H9 (cell line): Measurements from ENCODE around the gene ABCC2. TPM values are rescaled to one million over a fixed set of nuclear protein-coding genes. Genes with fewer than 3 reads are reported as not detected.

Experiments
- DNase-seq: peaks from one replicate; pipeline ENCODE4 v3.0.0-alpha.2; 2017
- H2AFZ ChIP-seq: one replicate; pipeline ENCODE4 v1.6.1; 2013; ENCODE audit warnings: mild to moderate bottlenecking, low read length, control low read depth, moderate library complexity
- H2AK5ac ChIP-seq: 2 replicates; pipeline ENCODE4 v1.6.1; 2013; ENCODE audit warnings: low read length, control low read depth, mixed read lengths; ENCODE audit not compliant: insufficient read length
- H2BK120ac ChIP-seq: one replicate; pipeline ENCODE4 v1.6.1; 2013; ENCODE audit warnings: low read depth, mild to moderate bottlenecking, low read length, control low read depth, inconsistent platforms; ENCODE audit not compliant: poor library complexity, severe bottlenecking
- H2BK12ac ChIP-seq: 2 replicates; pipeline ENCODE4 v1.6.1; 2013; ENCODE audit warnings: low read length, control low read depth, mixed read lengths, low read depth; ENCODE audit not compliant: insufficient read length
- H2BK15ac ChIP-seq: 2 replicates; pipeline ENCODE4 v1.6.1; 2013; ENCODE audit warnings: low read depth, low read length, control low read depth
- H2BK20ac ChIP-seq: one replicate; pipeline ENCODE4 v1.6.1; 2013; ENCODE audit warnings: low read depth, mild to moderate bottlenecking, low read length, control low read depth, inconsistent platforms; ENCODE audit not compliant: poor library complexity, severe bottlenecking
- H2BK5ac ChIP-seq: 2 replicates; pipeline ENCODE4 v1.6.1; 2013; ENCODE audit warnings: low read length, control low read depth, mixed read lengths; ENCODE audit not compliant: insufficient read length
- H3K14ac ChIP-seq: 2 replicates; pipeline ENCODE4 v1.6.1; 2013; ENCODE audit warnings: low read length, control low read depth; ENCODE audit not compliant: insufficient read depth
- H3K18ac ChIP-seq: 2 replicates; pipeline ENCODE4 v1.6.1; 2013; ENCODE audit warnings: low read depth, mild to moderate bottlenecking, mixed read lengths, low read length, control low read depth; ENCODE audit not compliant: insufficient read length
- H3K23ac ChIP-seq: 2 replicates; pipeline ENCODE4 v1.6.1; 2013; ENCODE audit warnings: low read length, control low read depth, mixed read lengths, low read depth; ENCODE audit not compliant: insufficient read length
- H3K23me2 ChIP-seq: 2 replicates; pipeline ENCODE4 v1.6.1; 2013; ENCODE audit warnings: low read depth, mild to moderate bottlenecking, mixed read lengths, low read length, control low read depth; ENCODE audit not compliant: insufficient read length, poor library complexity, severe bottlenecking
- H3K27ac ChIP-seq: 2 replicates; pipeline ENCODE4 v1.5.1; 2013; ENCODE audit warnings: low read length, control low read depth, mixed read lengths, low read depth; ENCODE audit not compliant: insufficient read length
- H3K27me3 ChIP-seq: 2 replicates; pipeline ENCODE4 v1.6.1; 2013; ENCODE audit warnings: low read length, control low read depth, inconsistent platforms; ENCODE audit not compliant: insufficient read depth
- H3K4ac ChIP-seq: 2 replicates; pipeline ENCODE4 v1.6.1; 2013; ENCODE audit warnings: low read depth, mild to moderate bottlenecking, control low read depth, inconsistent platforms, low read length, moderate library complexity
- H3K4me1 ChIP-seq: 2 replicates; pipeline ENCODE4 v1.6.1; 2013; ENCODE audit warnings: low read length, control low read depth, inconsistent platforms; ENCODE audit not compliant: insufficient read depth
- H3K4me2 ChIP-seq: 2 replicates; pipeline ENCODE4 v1.6.1; 2013; ENCODE audit warnings: low read length, control low read depth, mixed read lengths; ENCODE audit not compliant: insufficient read length, insufficient read depth
- H3K56ac ChIP-seq: 2 replicates; pipeline ENCODE4 v1.6.1; 2013; ENCODE audit warnings: low read depth, mild to moderate bottlenecking, mixed read lengths, low read length, control low read depth; ENCODE audit not compliant: insufficient read length
- H3K79me1 ChIP-seq: 2 replicates; pipeline ENCODE4 v1.6.1; 2013; ENCODE audit warnings: low read depth, mild to moderate bottlenecking, moderate library complexity, low read length, control low read depth, inconsistent platforms; ENCODE audit not compliant: insufficient read depth, poor library complexity, severe bottlenecking
- H3K79me2 ChIP-seq: 2 replicates; pipeline ENCODE4 v1.6.1; 2013; ENCODE audit warnings: low read length, control low read depth, inconsistent platforms; ENCODE audit not compliant: insufficient read depth
- H3K9ac ChIP-seq: 2 replicates; pipeline ENCODE4 v1.6.1; 2013; ENCODE audit warnings: low read length, control low read depth, mixed read lengths; ENCODE audit not compliant: insufficient read length; ENCODE audit errors: extremely low read depth
- H3K9me3 ChIP-seq: one replicate; pipeline ENCODE4 v1.6.1; 2013; ENCODE audit warnings: low read depth, low read length, inconsistent platforms; ENCODE audit not compliant: control insufficient read depth
- H3T11ph ChIP-seq: one replicate; pipeline ENCODE4 v1.6.1; 2013; ENCODE audit warnings: mild to moderate bottlenecking, low read length, control low read depth, inconsistent platforms
- H4K20me1 ChIP-seq: one replicate; pipeline ENCODE4 v1.6.1; 2013; ENCODE audit not compliant: control insufficient read depth, insufficient read length, insufficient read depth
- H4K5ac ChIP-seq: 2 replicates; pipeline ENCODE4 v1.6.1; 2013; ENCODE audit warnings: low read depth, mild to moderate bottlenecking, mixed read lengths, low read length, control low read depth; ENCODE audit not compliant: insufficient read length
- H4K8ac ChIP-seq: replicated peaks from 2 replicates; pipeline ENCODE4 v1.6.1; 2013; ENCODE audit warnings: low read length, control low read depth, mixed read lengths, low read depth; ENCODE audit not compliant: insufficient read length
- H4K91ac ChIP-seq: 2 replicates; pipeline ENCODE4 v1.6.1; 2013; ENCODE audit warnings: low read depth, mild to moderate bottlenecking, moderate library complexity, mixed read lengths, low read length, control low read depth; ENCODE audit not compliant: insufficient read length
- H3K27ac Mint-ChIP-seq, 3 experiments: 2 replicates in 2 of 3; 3 replicates in 1 of 3; pipeline ENCODE4 v1.8.0; 2020 to 2021; ENCODE audit warnings: mixed read lengths in 3 of 3, mild to moderate bottlenecking in 1 of 3, moderate library complexity in 1 of 3
- H3K27me3 Mint-ChIP-seq: 2 replicates; pipeline ENCODE4 v1.8.0; 2021; ENCODE audit warnings: low read depth, mild to moderate bottlenecking, moderate library complexity, mixed read lengths
- H3K36me3 Mint-ChIP-seq, 3 experiments: 2 replicates in 2 of 3; 3 replicates in 1 of 3; pipeline ENCODE4 v1.8.0; 2020 to 2021; ENCODE audit warnings: low read depth in 3 of 3, mixed read lengths in 3 of 3; ENCODE audit not compliant: insufficient read depth in 1 of 3
- H3K4me1 Mint-ChIP-seq, 2 experiments: 2 replicates each; pipeline ENCODE4 v1.8.0; 2020; ENCODE audit warnings: mixed read lengths in 2 of 2
- H3K4me3 Mint-ChIP-seq, 2 experiments: 2 replicates in 1 of 2; 3 replicates in 1 of 2; pipeline ENCODE4 v1.8.0; 2020 to 2021; ENCODE audit warnings: mild to moderate bottlenecking in 2 of 2, mixed read lengths in 2 of 2, moderate library complexity in 1 of 2
- H3K9me3 Mint-ChIP-seq, 2 experiments: 2 replicates in 1 of 2; 3 replicates in 1 of 2; pipeline ENCODE4 v1.8.0; 2020; ENCODE audit warnings: mild to moderate bottlenecking in 2 of 2, mixed read lengths in 2 of 2, moderate library complexity in 1 of 2
- CTCF ChIP-seq: fragments of 200-600 bp; sonication (generic); conservative IDR thresholded peaks from 3 replicates; pipeline ENCODE4 v1.8.0; 2021; ENCODE audit warnings: antibody characterized with exemption, mild to moderate bottlenecking
- WGBS: extraction: QIAGEN DNeasy Blood & Tissue Kit; methylation state at CpG from one replicate; pipeline ENCODE4 v1.1.7; 2013; ENCODE audit warnings: missing lambda C conversion rate, low lambda C conversion rate, mixed read lengths; ENCODE audit not compliant: insufficient read length; ENCODE audit errors: extremely low coverage; 5-methylcytosine and 5-hydroxymethylcytosine counted together
- total RNA-seq: library from RNA; stranded (reverse); gene quantifications from 2 replicates; pipeline ENCODE4 v1.2.1, GENCODE V29; 2021

The ABCC2 gene
- total RNA-seq, 1 experiment from 2014 or later: 0.68 TPM

- DNase-seq: no peak
- H3K23me2 ChIP-seq: no peaks in the 10 kb centered on the region
- H3K9me3 ChIP-seq: no peaks in the 10 kb centered on the region
- H4K8ac ChIP-seq: no peak overlapping the region
- no peak overlapping the region for H2BK12ac ChIP-seq
- Mint-ChIP-seq H3K27me3 (peaks cover 18% of the 10 kb centered on the region), H3K27ac (no peak overlapping the region), H3K9me3 (peaks cover 13 to 19% of the 10 kb centered on the region in 2 experiments), H3K4me3 (no peak overlapping the region), H3K36me3 (peaks cover 2 to 4% (median 4%) of the 10 kb centered on the region in 3 experiments; a peak in 4 of 7 replicates), H3K4me1 (no peaks in the 10 kb centered on the region)
- TF ChIP-seq CTCF: no peak
- H2AK5ac ChIP-seq: no peak overlapping the region
- H3T11ph ChIP-seq: no peak overlapping the region
- no peaks in the 10 kb centered on the region for H3K79me1 ChIP-seq
- no peaks in the 10 kb centered on the region for H3K79me2 ChIP-seq
- H2BK15ac ChIP-seq: no peak overlapping the region
- H4K20me1 ChIP-seq: no peaks in the 10 kb centered on the region
- no peak overlapping the region; the same call in 1 of the 2 replicates for H3K14ac ChIP-seq
- no peak overlapping the region for H2AFZ ChIP-seq
- no peak overlapping the region for H3K18ac ChIP-seq
- no CpG with 5 or more reads among the region's 9 CpGs for WGBS
- no peak overlapping the region for H3K4ac ChIP-seq
- H2BK20ac ChIP-seq: no peak overlapping the region
- H3K56ac ChIP-seq: no peak overlapping the region
- no peak overlapping the region for H3K23ac ChIP-seq
- H4K5ac ChIP-seq: no peak overlapping the region
- no peak overlapping the region for H3K27ac ChIP-seq
- no peak overlapping the region for H3K9ac ChIP-seq
- H3K4me1 ChIP-seq: no peaks in the 10 kb centered on the region
- H3K4me2 ChIP-seq: no peak overlapping the region
- H2BK120ac ChIP-seq: no peak overlapping the region
- H3K27me3 ChIP-seq: no peaks in the 10 kb centered on the region
- no peak overlapping the region for H4K91ac ChIP-seq
- H2BK5ac ChIP-seq: no peak overlapping the region
Observed at GRCh38 chr10:99869581-99870122, 87.2 kb downstream of the ABCC2 start.
